EL (cell line): Measurements from ENCODE around the gene SLC43A1.
A peak's percentile ranks its signal among the peaks of the same experiment; 100 is the strongest.

ENCODE experiments used
- DNase-seq: peaks from one replicate; pipeline ENCODE4 v3.0.0-alpha.2; 2016

SLC43A1 gene

GRCh38 chr11:57477507-57478189 is 37.9 kb downstream of the SLC43A1 start:
- DNase-seq: no peak

- peak; percentile 66 for DNase-seq
Measured at GRCh38 chr11:57476757-57477506, 38.6 kb downstream of the SLC43A1 start.

GRCh38 chr11:57476047-57476756 is 39.3 kb downstream of the SLC43A1 start:
- no peak for DNase-seq

- DNase-seq: no peak
Measured at GRCh38 chr11:57475671-57476046, 39.8 kb downstream of the SLC43A1 start.

- DNase-seq: peak; percentile 46
Measured at GRCh38 chr11:57475191-57475590, 40.3 kb downstream of the SLC43A1 start.

- DNase-seq: no peak
Measured at GRCh38 chr11:57474803-57475115, 40.7 kb downstream of the SLC43A1 start.

- DNase-seq: no peak
Measured at GRCh38 chr11:57474017-57474802, 41.3 kb downstream of the SLC43A1 start.

GRCh38 chr11:57473285-57473841 is 42.1 kb downstream of the SLC43A1 start:
- no peak for DNase-seq

- no peak for DNase-seq
Measured at GRCh38 chr11:57471496-57471895, 44.0 kb downstream of the SLC43A1 start.

GRCh38 chr11:57469268-57469667 is 46.2 kb downstream of the SLC43A1 start:
- DNase-seq: no peak

- DNase-seq: no peak
Measured at GRCh38 chr11:57468276-57468675, 47.2 kb downstream of the SLC43A1 start.

- no peak for DNase-seq
Measured at GRCh38 chr11:57467508-57468157, 47.9 kb downstream of the SLC43A1 start.

- DNase-seq: no peak
Measured at GRCh38 chr11:57466680-57467079, 48.8 kb downstream of the SLC43A1 start.

GRCh38 chr11:57464539-57465181 is 50.8 kb downstream of the SLC43A1 start:
- no peak for DNase-seq

- DNase-seq: no peak
Measured at GRCh38 chr11:57463671-57464538, 51.6 kb downstream of the SLC43A1 start.

- DNase-seq: no peak
Measured at GRCh38 chr11:57462597-57462996, 52.9 kb downstream of the SLC43A1 start.

- DNase-seq: no peak
Measured at GRCh38 chr11:57461841-57462489, 53.5 kb downstream of the SLC43A1 start.

- no peak for DNase-seq
Measured at GRCh38 chr11:57460758-57461749, 54.4 kb downstream of the SLC43A1 start.
